Activated CD4-positive, alpha-beta T cell treated with anti-CD3 and anti-CD28 coated beads, Interleukin-2, amount 10 ng/mL, durations not matched to agents 7 days and 5 days (primary cell): Measurements from ENCODE around the gene AP4M1. TPM values are rescaled to one million over a fixed set of nuclear protein-coding genes. Genes with fewer than 3 reads are reported as not detected.

Experiments
- CTCF ChIA-PET: fragments of 350-600 bp; sonication (Branson Sonifier 250); formaldehyde crosslinking; loops from one replicate; lab custom pipeline; 2021; ENCODE audit warnings: antibody characterized with exemption; lab: Charles Lee
- POLR2A ChIA-PET: fragments of 350-600 bp; sonication (Branson Sonifier 250); formaldehyde crosslinking; loops from one replicate; lab custom pipeline; 2021; ENCODE audit warnings: antibody characterized with exemption; lab: Charles Lee
- DNase-seq: peaks from one replicate; pipeline ENCODE4 v3.0.0-alpha.2; 2020
- H3K27ac Mint-ChIP-seq: one replicate; pipeline ENCODE4 v1.8.0; 2021; ENCODE audit warnings: mild to moderate bottlenecking, moderate library complexity, mixed read lengths
- H3K27me3 Mint-ChIP-seq: one replicate; pipeline ENCODE4 v1.8.0; 2021; ENCODE audit warnings: mixed read lengths
- H3K36me3 Mint-ChIP-seq: one replicate; pipeline ENCODE4 v1.8.0; 2021; ENCODE audit warnings: low read depth, mixed read lengths
- H3K4me1 Mint-ChIP-seq: one replicate; pipeline ENCODE4 v1.8.0; 2021; ENCODE audit warnings: mixed read lengths
- H3K4me3 Mint-ChIP-seq: one replicate; pipeline ENCODE4 v1.8.0; 2021; ENCODE audit warnings: mild to moderate bottlenecking, moderate library complexity, mixed read lengths
- H3K9me3 Mint-ChIP-seq: one replicate; pipeline ENCODE4 v1.8.0; 2021; ENCODE audit warnings: mixed read lengths
- total RNA-seq, 2 experiments: library from RNA; stranded (reverse); gene quantifications; one replicate each; pipeline ENCODE4 v1.2.3, GENCODE V29; 2021

Gene AP4M1
- total RNA-seq, 2 experiments from 2014 or later, result 13.1 to 14.1 TPM

DNA sequence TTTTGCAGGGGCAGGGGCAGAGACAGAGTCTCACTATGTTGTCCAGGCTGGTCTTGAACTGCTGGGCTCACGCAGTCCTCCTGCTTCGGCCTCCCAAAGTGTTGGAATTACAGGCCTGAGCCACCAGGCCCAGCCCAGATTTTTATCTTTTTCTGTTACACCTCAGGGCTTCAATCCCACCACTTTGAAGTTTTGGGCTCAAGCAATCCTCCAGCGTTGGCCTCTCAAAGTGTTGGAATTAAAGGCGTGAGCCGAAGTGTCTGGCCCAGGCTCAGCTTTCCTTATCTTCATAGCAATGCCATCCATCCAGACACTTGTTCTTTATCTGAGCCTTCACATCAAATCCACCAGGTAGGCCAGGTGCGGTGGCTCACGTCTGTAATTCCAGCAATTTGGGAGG, 13.6 kb downstream of the AP4M1 start:
- peaks cover 34% of the 10 kb centered on the region for H3K36me3 Mint-ChIP-seq
- no peaks in the 10 kb centered on the region for H3K27me3 Mint-ChIP-seq
- no peak for DNase-seq
- ChIA-PET CTCF (interaction anchor here (1.0 to 5.9 kb wide), 2 partner anchors 13 to 234 kb away, joined by 3 to 26 read pairs; partner anchors contain the start of genes AP4M1 and MCM7), POLR2A (no interaction called here)
- H3K27ac Mint-ChIP-seq, result no peak overlapping the region
- H3K9me3 Mint-ChIP-seq, result no peaks in the 10 kb centered on the region
- H3K4me3 Mint-ChIP-seq, result no peak overlapping the region
- peaks cover 12% of the 10 kb centered on the region for H3K4me1 Mint-ChIP-seq

DNA sequence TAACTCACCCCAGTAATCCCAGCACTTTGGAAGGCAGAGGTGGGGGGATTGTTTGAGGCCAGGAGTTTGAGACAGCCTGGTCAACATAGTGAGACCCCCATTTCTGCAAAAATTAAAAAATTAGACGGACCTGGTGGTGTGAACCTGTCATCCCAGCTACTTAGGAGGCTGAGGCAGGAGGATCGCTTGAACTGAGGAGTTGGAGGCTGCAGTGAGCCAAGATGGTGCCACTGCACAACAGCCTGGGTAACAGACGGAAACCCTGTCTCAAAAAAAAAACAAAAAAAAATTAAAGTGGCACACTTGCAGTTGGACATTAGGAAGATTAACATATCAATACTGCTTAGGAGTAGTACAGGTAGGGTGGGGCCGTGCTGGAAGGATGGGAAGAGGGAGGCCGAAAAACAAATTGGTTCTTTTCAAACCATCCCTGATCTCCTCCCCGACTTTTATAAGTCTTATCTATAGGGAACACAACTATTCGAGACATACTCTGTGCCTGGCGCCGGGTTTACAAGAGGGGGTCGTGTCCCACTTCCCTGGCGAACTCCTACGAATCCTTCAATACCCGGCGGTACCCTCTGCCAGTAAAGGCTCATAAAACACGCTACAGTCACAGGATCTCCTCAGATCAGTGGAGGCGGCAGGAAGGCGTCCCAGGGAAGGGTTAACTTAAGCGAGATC, 17.1 kb downstream of the AP4M1 start:
- no peaks in the 10 kb centered on the region for H3K9me3 Mint-ChIP-seq
- no peak for DNase-seq
- peak overlapping the region; percentile 83 for H3K4me3 Mint-ChIP-seq
- H3K27me3 Mint-ChIP-seq, result no peaks in the 10 kb centered on the region
- POLR2A ChIA-PET, result no interaction called here
- H3K36me3 Mint-ChIP-seq, result peaks cover 23% of the 10 kb centered on the region
- CTCF ChIA-PET, result no interaction called here
- H3K4me1 Mint-ChIP-seq, result peaks cover 24% of the 10 kb centered on the region
- H3K27ac Mint-ChIP-seq, result peak overlapping the region; percentile 99

DNA sequence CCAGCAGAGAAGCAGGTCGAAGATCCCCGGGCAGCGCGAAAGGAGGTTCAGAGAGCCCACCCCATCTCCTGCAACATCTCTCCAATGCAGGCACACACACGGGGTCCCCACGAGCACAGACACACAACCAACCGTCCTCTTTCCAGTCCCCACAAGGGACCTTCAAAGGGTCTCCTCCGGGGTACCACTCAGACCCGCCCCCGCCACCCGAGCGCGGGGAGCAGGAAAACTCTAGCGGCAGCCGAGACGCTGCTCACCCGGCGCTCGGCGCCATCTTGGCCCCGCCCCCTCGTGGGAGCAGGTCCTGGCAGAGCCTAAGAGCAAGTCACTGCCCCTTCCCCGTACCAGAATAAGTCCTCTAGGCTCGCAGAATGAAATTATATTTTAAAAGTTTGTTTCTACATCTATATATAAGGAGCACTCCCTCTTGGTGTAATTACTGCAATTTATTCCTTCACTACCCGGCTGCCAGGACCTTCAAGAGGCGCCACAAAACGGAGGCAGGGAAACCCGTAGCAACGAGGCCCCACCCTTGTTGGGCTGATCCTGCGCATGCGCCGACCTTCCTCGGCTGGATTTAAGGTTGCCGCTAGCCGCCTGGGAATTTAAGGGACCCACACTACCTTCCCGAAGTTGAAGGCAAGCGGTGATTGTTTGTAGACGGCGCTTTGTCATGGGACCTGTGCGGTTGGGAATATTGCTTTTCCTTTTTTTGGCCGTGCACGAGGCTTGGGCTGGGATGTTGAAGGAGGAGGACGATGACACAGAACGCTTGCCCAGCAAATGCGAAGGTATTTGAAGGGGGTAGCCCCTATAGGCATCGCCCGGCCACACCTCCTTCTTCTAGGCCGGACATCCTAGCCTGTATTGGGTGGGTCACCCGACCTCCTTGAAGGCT, 17.9 kb downstream of the AP4M1 start, which contains the start of the genes CNPY4 and TAF6:
Gene CNPY4 (plus strand): TSS at position 563 of the 898 bp plus-strand sequence. CDS start 111 bp downstream, at position 674.
Gene TAF6 (minus strand): TSS at position 287 of the 898 bp plus-strand sequence. CDS start 5,149 bp downstream, outside the sequence.
- DNase-seq, result peak; percentile 96
- H3K36me3 Mint-ChIP-seq, result peaks cover 22% of the 10 kb centered on the region
- H3K4me3 Mint-ChIP-seq, result peak within 1 kb of the TSS; percentile 83
- no peaks in the 10 kb centered on the region for H3K9me3 Mint-ChIP-seq
- no peaks in the 10 kb centered on the region for H3K27me3 Mint-ChIP-seq
- ChIA-PET POLR2A (no interaction called here), CTCF (interaction anchor here (5.2 kb wide), 1 partner anchor 11 kb away, joined by 36 read pairs; no protein-coding TSS in a partner anchor)
- peaks cover 26% of the 10 kb centered on the region for H3K4me1 Mint-ChIP-seq
- H3K27ac Mint-ChIP-seq, result peak within 1 kb of the TSS; percentile 99

DNA sequence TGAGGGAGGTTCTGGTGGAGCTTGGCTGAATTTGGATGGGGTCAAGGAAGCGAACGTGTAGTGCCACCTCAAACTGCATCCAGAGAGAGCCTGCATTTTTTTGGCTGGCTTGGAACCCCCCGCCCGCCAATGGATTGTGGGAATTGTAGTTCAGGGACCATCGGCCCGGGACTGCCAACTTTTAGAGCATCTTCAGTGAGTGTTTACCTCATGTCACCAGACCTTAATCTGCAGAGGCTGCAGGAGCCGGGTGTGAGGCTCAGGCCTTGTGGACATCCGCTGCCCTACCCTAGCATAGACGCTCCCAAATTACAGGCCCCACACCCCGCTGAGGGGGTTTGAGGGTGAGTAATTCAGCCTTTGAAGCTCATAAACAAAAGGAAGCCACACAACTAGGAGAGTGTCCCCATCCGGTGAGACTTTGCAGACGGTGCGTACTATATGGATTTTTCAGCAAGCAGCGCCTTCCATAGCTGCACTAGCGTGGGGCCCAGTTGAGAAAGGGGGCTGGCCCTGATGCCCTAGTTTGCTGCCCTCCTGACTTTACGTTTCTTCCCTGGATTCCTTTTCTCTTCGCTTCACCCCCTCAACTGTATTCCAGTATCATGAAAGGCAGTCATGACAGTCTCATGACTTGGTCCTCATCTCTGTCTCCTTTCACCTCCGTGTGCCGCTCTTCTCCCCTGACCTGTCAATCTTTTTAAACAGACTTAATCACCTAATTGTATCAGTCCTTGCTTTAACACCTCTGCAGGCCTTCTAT, 18.7 kb downstream of the AP4M1 start:
- peaks cover 30% of the 10 kb centered on the region for H3K36me3 Mint-ChIP-seq
- H3K4me3 Mint-ChIP-seq, result peak overlapping the region; percentile 83

DNA sequence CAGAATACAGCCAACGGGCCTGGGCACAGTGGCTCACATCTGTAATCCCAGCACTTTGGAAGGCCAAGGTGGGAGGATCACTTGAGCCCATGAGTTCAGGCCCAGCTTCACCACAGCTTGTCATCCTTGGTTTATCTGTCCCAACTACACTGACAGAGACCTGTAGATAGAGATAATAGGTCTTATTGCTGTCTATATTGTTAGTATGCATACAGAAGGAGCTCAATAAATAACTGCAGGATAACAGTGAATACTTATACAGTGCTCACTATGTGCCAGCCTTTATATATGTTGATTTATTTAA, 19.2 kb downstream of the AP4M1 start:
- ChIA-PET CTCF (interaction anchor here (0.7 to 5.2 kb wide), 5 partner anchors 10 to 308 kb away, joined by 3 to 36 read pairs (median 3); partner anchors contain the start of genes AP4M1, MCM7 and ZCWPW1), POLR2A (no interaction called here)
- H3K4me3 Mint-ChIP-seq, result peak overlapping the region; percentile 83
- H3K36me3 Mint-ChIP-seq, result peaks cover 31% of the 10 kb centered on the region
- no peaks in the 10 kb centered on the region for H3K27me3 Mint-ChIP-seq
- H3K4me1 Mint-ChIP-seq, result peaks cover 38% of the 10 kb centered on the region
- H3K27ac Mint-ChIP-seq, result peak overlapping the region; percentile 99
- no peaks in the 10 kb centered on the region for H3K9me3 Mint-ChIP-seq
- DNase-seq, result no peak

More for the DNA sequence above, 18.7 kb downstream of the AP4M1 start:
- H3K9me3 Mint-ChIP-seq, result no peaks in the 10 kb centered on the region
- no peaks in the 10 kb centered on the region for H3K27me3 Mint-ChIP-seq
- ChIA-PET CTCF (interaction anchor here (0.7 to 5.2 kb wide), 4 partner anchors 11 to 38 kb away, joined by 3 to 36 read pairs (median 4); partner anchors contain the start of genes AP4M1 and MCM7), POLR2A (no interaction called here)
- H3K27ac Mint-ChIP-seq, result peak overlapping the region; percentile 99
- H3K4me1 Mint-ChIP-seq, result peaks cover 34% of the 10 kb centered on the region
- DNase-seq, result peak; percentile 77

DNA sequence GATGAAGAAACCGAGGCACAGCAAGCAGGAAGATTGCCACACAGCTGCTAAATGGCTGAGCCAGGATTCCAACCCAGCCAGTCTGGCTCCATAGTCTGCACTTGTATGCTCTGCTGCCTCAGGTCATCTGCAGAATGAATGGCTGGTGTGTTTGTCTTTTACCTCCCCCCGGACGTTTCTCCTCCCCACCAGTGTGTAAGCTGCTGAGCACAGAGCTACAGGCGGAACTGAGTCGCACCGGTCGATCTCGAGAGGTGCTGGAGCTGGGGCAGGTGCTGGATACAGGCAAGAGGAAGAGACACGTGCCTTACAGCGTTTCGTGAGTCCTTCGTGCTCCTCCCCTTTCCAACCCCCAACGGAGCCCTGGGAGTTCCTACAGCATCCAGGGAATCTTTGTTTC, 20.6 kb downstream of the AP4M1 start:
- no peak overlapping the region for H3K4me3 Mint-ChIP-seq
- peaks cover 49% of the 10 kb centered on the region for H3K4me1 Mint-ChIP-seq
- no peak for DNase-seq
- ChIA-PET POLR2A (no interaction called here), CTCF (interaction anchor here (0.6 to 5.2 kb wide), 5 partner anchors 9 to 446 kb away, joined by 3 to 36 read pairs (median 4); partner anchors contain the start of genes AP4M1, MCM7 and ZCWPW1)
- no peaks in the 10 kb centered on the region for H3K27me3 Mint-ChIP-seq
- H3K9me3 Mint-ChIP-seq, result no peaks in the 10 kb centered on the region
- H3K36me3 Mint-ChIP-seq, result peaks cover 37% of the 10 kb centered on the region
- H3K27ac Mint-ChIP-seq, result no peak overlapping the region

DNA sequence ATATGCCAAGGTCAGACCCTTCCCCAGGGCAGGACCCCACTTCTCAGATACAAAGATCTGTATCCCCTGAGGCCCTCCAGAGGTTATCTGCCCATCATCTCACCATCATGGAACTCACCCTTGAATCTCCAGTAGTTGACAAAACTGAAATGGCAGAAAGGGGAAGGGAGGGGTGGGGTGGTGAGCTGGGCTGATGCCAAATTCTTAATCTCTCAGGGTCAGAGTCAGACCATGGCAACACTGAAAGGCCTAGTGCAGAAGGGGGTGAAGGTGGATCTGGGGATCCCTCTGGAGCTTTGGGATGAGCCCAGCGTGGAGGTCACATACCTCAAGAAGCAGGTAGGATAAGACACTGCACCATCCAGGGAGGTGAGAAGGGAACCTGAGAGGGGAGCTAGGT, 21.1 kb downstream of the AP4M1 start:
- H3K27ac Mint-ChIP-seq, result peak overlapping the region; percentile 19
- H3K36me3 Mint-ChIP-seq, result peaks cover 37% of the 10 kb centered on the region
- POLR2A ChIA-PET, result no interaction called here
- no peak overlapping the region for H3K4me3 Mint-ChIP-seq
- peaks cover 49% of the 10 kb centered on the region for H3K4me1 Mint-ChIP-seq
- H3K9me3 Mint-ChIP-seq, result no peaks in the 10 kb centered on the region
- H3K27me3 Mint-ChIP-seq, result no peaks in the 10 kb centered on the region
- DNase-seq, result no peak
- CTCF ChIA-PET, result interaction anchor here (0.6 to 5.2 kb wide), 3 partner anchors 8 to 447 kb away, joined by 3 to 36 read pairs (median 4); no protein-coding TSS in a partner anchor

DNA sequence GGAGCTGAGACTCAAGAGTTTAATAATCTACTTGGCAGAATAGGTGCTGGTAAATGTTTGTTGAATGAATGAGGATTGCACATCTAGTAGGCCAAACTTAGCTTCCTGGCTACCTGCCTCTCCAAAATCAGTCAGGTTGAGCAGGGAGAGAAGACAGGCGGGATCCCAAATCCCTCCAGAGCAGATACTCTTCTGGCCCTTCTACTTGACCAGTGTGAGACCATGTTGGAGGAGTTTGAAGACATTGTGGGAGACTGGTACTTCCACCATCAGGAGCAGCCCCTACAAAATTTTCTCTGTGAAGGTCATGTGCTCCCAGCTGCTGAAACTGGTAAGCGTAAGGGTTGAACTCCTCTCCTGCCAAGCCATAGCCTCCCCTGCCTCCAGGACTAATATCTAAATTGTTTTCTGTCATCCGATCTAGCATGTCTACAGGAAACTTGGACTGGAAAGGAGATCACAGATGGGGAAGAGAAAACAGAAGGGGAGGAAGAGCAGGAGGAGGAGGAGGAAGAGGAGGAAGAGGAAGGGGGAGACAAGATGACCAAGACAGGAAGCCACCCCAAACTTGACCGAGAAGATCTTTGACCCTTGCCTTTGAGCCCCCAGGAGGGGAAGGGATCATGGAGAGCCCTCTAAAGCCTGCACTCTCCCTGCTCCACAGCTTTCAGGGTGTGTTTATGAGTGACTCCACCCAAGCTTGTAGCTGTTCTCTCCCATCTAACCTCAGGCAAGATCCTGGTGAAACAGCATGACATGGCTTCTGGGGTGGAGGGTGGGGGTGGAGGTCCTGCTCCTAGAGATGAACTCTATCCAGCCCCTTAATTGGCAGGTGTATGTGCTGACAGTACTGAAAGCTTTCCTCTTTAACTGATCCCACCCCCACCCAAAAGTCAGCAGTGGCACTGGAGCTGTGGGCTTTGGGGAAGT, 23.1 kb downstream of the AP4M1 start:
- H3K4me3 Mint-ChIP-seq, result peak overlapping the region; percentile 100
- peaks cover 47% of the 10 kb centered on the region for H3K4me1 Mint-ChIP-seq
- no peaks in the 10 kb centered on the region for H3K9me3 Mint-ChIP-seq
- peaks cover 30% of the 10 kb centered on the region for H3K36me3 Mint-ChIP-seq
- CTCF ChIA-PET, result interaction anchor here (0.6 to 5.2 kb wide), 8 partner anchors 6 to 130 kb away, joined by 3 to 36 read pairs (median 4); partner anchors contain the start of genes AP4M1, MCM7 and PVRIG
- DNase-seq, result no peak
- no peaks in the 10 kb centered on the region for H3K27me3 Mint-ChIP-seq
- H3K27ac Mint-ChIP-seq, result peak overlapping the region; percentile 100
- POLR2A ChIA-PET, result no interaction called here

DNA sequence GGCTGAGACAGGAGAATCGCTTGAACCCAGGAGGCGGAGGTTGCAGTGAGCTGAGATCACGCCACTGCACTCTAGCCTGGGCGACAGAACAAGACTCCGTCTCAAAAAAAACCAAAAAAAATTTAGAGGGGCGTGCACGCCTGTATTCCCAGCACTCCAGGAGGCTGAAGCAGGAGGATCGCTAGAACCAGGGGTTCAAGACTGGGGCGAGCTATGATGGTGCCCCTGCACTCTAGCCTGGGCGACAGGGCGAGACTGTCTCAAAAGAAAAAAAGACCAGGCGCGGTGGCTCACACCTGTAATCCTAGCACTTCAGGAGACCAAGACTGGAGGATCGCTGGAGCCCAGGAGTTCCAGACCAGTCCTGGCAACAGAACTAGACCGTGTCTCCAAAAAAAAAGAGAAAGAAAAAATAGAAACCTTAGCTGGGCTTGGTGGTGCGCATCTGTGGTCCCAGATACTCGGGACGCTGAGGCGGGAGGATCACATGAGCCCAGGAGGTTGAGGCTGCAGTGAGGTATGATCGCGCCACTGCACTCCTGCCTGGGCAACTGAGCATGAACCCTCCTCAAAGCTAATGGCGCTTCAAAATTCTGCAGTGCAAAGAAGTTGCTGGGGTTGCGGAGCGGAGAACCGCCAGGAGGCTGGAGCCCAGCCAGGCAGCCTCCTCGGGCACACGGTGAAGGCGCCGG, 24.9 kb downstream of the AP4M1 start:
- Mint-ChIP-seq H3K9me3 (no peaks in the 10 kb centered on the region), H3K27ac (peak overlapping the region; percentile 100), H3K4me3 (peak overlapping the region; percentile 100)

DNA sequence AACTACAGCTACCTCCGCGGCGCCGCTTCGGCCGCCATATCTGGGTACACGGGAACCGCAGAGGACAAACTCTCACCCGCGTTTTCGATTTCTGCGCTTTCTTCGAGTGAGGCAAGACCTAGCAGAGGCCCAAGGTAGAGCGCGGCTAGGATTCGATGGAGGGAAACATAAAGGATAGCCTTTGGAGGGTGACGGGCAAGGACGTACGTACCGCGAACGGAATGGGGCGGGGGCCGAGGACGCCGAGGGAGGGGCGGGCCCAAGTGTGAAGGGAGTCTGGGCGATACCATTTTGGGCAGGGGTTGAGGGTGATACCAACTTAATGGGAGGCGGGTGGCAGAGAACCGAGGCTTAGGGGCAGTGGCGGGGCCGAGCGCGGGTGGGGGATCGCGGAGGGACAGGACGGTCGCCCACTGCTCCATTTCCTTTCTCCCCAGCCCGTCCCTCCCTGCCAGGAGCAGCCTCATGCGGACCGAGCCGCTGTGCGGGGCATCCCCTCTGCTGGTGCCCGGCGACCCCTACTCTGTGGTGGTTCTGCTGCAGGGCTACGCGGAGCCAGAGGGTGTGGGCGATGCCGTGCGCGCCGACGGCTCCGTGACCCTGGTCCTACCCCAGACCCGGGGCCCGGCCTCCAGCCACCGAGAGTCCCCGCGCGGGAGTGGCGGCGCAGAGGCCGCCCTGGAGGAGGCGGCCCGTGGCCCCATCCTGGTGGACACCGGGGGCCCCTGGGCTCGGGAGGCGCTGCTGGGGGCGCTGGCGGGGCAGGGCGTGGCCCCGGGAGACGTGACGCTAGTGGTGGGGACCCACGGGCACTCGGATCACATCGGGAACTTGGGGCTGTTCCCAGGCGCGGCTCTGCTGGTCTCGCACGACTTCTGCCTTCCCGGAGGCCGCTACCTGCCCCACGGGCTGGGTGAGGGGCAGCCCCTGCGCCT, 25.8 kb downstream of the AP4M1 start, which contains the start of gene MBLAC1:
Gene MBLAC1 (plus strand): TSS at position 37 of the 935 bp plus-strand sequence. CDS start 429 bp downstream, at position 466.
- Mint-ChIP-seq H3K4me1 (peaks cover 51% of the 10 kb centered on the region), H3K27ac (peak within 1 kb of the TSS; percentile 100), H3K4me3 (peak within 1 kb of the TSS; percentile 100), H3K9me3 (no peaks in the 10 kb centered on the region), H3K27me3 (no peaks in the 10 kb centered on the region), H3K36me3 (peaks cover 27% of the 10 kb centered on the region)
- ChIA-PET POLR2A (interaction anchor here (0.7 kb wide), 1 partner anchor 27 kb away, joined by 3 read pairs; no protein-coding TSS in a partner anchor), CTCF (interaction anchor here (0.6 to 5.9 kb wide), 12 partner anchors 13 to 497 kb away, joined by 3 to 39 read pairs (median 4); no protein-coding TSS in a partner anchor)
- DNase-seq, result peak; percentile 93

More for the DNA sequence above, 24.9 kb downstream of the AP4M1 start:
- H3K27me3 Mint-ChIP-seq, result no peaks in the 10 kb centered on the region
- ChIA-PET CTCF (interaction anchor here (0.5 to 1.1 kb wide), 10 partner anchors 21 to 496 kb away, joined by 3 to 7 read pairs (median 4); no protein-coding TSS in a partner anchor), POLR2A (interaction anchor here (0.6 to 0.7 kb wide), 2 partner anchors 26 to 171 kb away, joined by 3 read pairs; no protein-coding TSS in a partner anchor)
- H3K4me1 Mint-ChIP-seq, result peaks cover 50% of the 10 kb centered on the region
- peaks cover 30% of the 10 kb centered on the region for H3K36me3 Mint-ChIP-seq
- no peak for DNase-seq
